Measurements from ENCODE around the gene BRME1. TPM values are rescaled to one million over a fixed set of nuclear protein-coding genes. Genes with fewer than 3 reads are reported as not detected.

BRME1 gene
- total RNA-seq, 1 experiment from 2014 or later: 1.7 TPM

DNA sequence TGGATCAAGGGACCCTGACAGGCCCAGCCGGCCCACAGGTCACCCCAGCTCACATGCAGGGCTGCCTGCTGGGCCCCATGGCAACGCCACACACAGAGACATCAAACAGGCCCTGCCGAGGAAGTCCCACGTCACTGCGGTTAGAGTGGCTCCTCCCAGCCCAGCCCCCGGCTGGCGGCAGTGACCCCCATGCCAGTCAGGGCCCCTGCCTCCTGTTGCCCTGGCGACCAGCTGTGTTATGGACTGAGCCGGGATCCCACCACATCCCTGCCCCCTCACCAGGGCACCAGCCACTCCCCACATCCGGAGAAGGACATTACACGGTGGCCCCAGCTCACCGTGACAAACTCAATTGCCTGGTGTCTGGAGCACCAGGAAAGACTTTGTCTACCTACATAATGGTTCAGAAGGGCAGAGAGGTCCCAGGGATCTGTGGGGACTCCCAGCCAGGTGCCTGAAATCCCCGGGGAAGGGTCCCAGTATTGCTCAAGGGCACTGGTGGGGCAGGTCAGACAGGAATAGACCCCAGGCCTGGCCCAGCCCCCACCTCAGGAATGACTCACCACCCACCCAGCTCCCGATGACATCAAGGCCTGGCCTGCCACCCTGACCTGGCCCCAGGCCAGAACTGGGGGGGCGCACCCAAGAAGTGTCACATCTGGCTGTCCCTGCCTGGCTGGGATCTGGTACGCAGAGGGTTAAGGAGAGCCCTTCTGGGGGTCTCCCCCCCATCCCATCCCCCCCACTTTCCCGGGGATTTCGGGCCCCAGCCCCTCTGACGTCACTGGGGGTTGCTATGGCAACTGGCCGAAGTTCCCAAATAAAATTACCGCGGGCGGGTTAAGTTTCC lies 59.1 kb downstream of the BRME1 start:
- Histone ChIP-seq H3K4me2 (ENCODE audit: low read length) (peak overlapping the region; percentile 92), H3K9me2 (ENCODE audit: insufficient read depth) (no peaks in the 10 kb centered on the region), H3K79me2 (ENCODE audit: insufficient read depth, low read length) (peaks cover 12% of the 10 kb centered on the region), H3K36me3 (ENCODE audit: control insufficient read depth in 1 of 2, insufficient read depth in 2 of 2, low read length in 2 of 2) (no peaks in the 10 kb centered on the region), H3K4me3 (replicated peaks in 1 of 2; ENCODE audit: low read depth in 1 of 2, low read length in 2 of 2) (peak overlapping the region; percentile 48 to 61), H3K4me1 (ENCODE audit: control insufficient read depth in 1 of 2, insufficient read depth in 2 of 2, low read length in 2 of 2) (peaks cover 68 to 89% of the 10 kb centered on the region in 2 experiments), H3K27ac (ENCODE audit: low read depth, low read length) (peak overlapping the region; percentile 96), H3K9me3 (ENCODE audit: control insufficient read depth in 1 of 2, insufficient read depth in 1 of 2, low read depth in 1 of 2, low read length in 2 of 2) (no peaks in the 10 kb centered on the region), H2AFZ (ENCODE audit: low read depth, low read length, poor library complexity, severe bottlenecking) (no peak overlapping the region), H4K20me1 (ENCODE audit: insufficient read depth) (no peaks in the 10 kb centered on the region), H3K27me3 (ENCODE audit: insufficient read depth, low read length) (no peaks in the 10 kb centered on the region), H3K9ac (ENCODE audit: low read length) (peak overlapping the region; percentile 90)
- intact Hi-C loops (cut with micrococcal nuclease): loop anchor here (5.0 kb wide), 1 partner anchor 694 kb away; the partner anchor contains the start of genes IER2 and STX10
- DNase-seq (ENCODE audit: low read depth, low spot score) (peak; percentile 90), ATAC-seq (peak; percentile 36)
- POLR2A ChIA-PET: interaction anchor here (0.8 to 2.4 kb wide), 11 partner anchors 9 to 672 kb away, joined by 3 to 29 read pairs (median 4); partner anchors contain the start of genes C19orf53, DNAJB1, RFX1 and ZSWIM4
- RAD21 ChIA-PET (ENCODE audit: low non-redundant PET in 1 of 2, low total read pairs in 2 of 2, uncharacterized antibody in 2 of 2, unreplicated experiment in 2 of 2): interaction anchor here (0.7 to 1.2 kb wide), 4 partner anchors 12 to 29 kb away, joined by 3 to 4 read pairs (median 4); no protein-coding TSS in a partner anchor
- TF ChIP-seq TCF7L2 (IDR thresholded peaks at IDR 0.05; ENCODE audit: borderline replicate concordance, extremely low read depth, insufficient read depth, insufficient read length): peak; percentile 100
- TF ChIP-seq, protein P1, sequence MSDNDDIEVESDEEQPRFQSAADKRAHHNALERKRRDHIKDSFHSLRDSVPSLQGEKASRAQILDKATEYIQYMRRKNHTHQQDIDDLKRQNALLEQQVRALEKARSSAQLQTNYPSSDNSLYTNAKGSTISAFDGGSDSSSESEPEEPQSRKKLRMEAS (IDR thresholded peaks at IDR 0.05): no peak
- 0 out of 2 replicates have a peak, but pooled peaks have one; percentile 62 for TF ChIP-seq POLR2AphosphoS5 (IDR thresholded peaks at IDR 0.05; ENCODE audit: low read depth, low read length)
- no peak for TF ChIP-seq ELF1 (IDR thresholded peaks at IDR 0.05; ENCODE audit: borderline replicate concordance, low read depth)
- no peak for TF ChIP-seq EGR1 (IDR thresholded peaks at IDR 0.05; ENCODE audit: low read depth)
- CTCF ChIA-PET: interaction anchor here (0.8 to 1.7 kb wide), 5 partner anchors 11 to 65 kb away, joined by 3 to 9 read pairs (median 4); no protein-coding TSS in a partner anchor
- BruUV-seq (replicated peaks): no TSS peak

GRCh38 chr19:13844130-13844631 lies 61.7 kb downstream of the BRME1 start:
- no peak for TF ChIP-seq CTCF (IDR thresholded peaks at IDR 0.05 in 2 of 3, conservative IDR thresholded peaks at IDR 0.05 in 1 of 3; ENCODE audit: borderline replicate concordance in 1 of 3, insufficient read depth in 1 of 3, low read depth in 2 of 3, low read length in 2 of 3)
- POLR2A ChIA-PET: interaction anchor here (0.7 to 1.8 kb wide), 7 partner anchors 9 to 69 kb away, joined by 3 to 21 read pairs (median 3); partner anchors contain the start of gene ZSWIM4

More at GRCh38 chr19:13844130-13844631, 61.7 kb downstream of the BRME1 start:
- Histone ChIP-seq H3K79me2 (ENCODE audit: insufficient read depth, low read length) (peaks cover 38% of the 10 kb centered on the region), H3K9me3 (ENCODE audit: control insufficient read depth in 1 of 2, insufficient read depth in 1 of 2, low read depth in 1 of 2, low read length in 2 of 2) (no peaks in the 10 kb centered on the region), H3K27me3 (ENCODE audit: insufficient read depth, low read length) (no peaks in the 10 kb centered on the region), H3K36me3 (ENCODE audit: control insufficient read depth in 1 of 2, insufficient read depth in 2 of 2, low read length in 2 of 2) (peaks cover 0 to 9% of the 10 kb centered on the region in 2 experiments; a peak in 1 of 4 replicates), H3K9me2 (ENCODE audit: insufficient read depth) (no peaks in the 10 kb centered on the region), H2AFZ (ENCODE audit: low read depth, low read length, poor library complexity, severe bottlenecking) (no peak overlapping the region), H4K20me1 (ENCODE audit: insufficient read depth) (peaks cover 4% of the 10 kb centered on the region; the same call in 1 of the 2 replicates), H3K9ac (ENCODE audit: low read length) (peak overlapping the region; percentile 97), H3K4me2 (ENCODE audit: low read length) (peak overlapping the region; percentile 91), H3K4me1 (ENCODE audit: control insufficient read depth in 1 of 2, insufficient read depth in 2 of 2, low read length in 2 of 2) (peaks cover 54 to 87% of the 10 kb centered on the region in 2 experiments), H3K27ac (ENCODE audit: low read depth, low read length) (peak overlapping the region; percentile 96), H3K4me3 (replicated peaks in 1 of 2; ENCODE audit: low read depth in 1 of 2, low read length in 2 of 2) (peak overlapping the region; percentile 61 to 84)
- no TSS peak for BruUV-seq (replicated peaks)
- ATAC-seq (no peak), DNase-seq (ENCODE audit: low read depth, low spot score) (no peak)
- ChIA-PET RAD21 (ENCODE audit: low non-redundant PET in 1 of 2, low total read pairs in 2 of 2, uncharacterized antibody in 2 of 2, unreplicated experiment in 2 of 2) (interaction anchor here in 1 of 2 experiments (0.5 to 0.7 kb wide), 2 partner anchors 28 to 61 kb away, joined by 3 read pairs; no protein-coding TSS in a partner anchor), CTCF (interaction anchor here (0.6 kb wide), 1 partner anchor 18 kb away, joined by 3 read pairs; no protein-coding TSS in a partner anchor)
- intact Hi-C loops (cut with micrococcal nuclease): loop anchor here (5.0 kb wide), 1 partner anchor 47 kb away; the partner anchor contains the start of gene ZSWIM4
